ENCODE data around the gene ZP3. TPM values are rescaled to one million over a fixed set of nuclear protein-coding genes. Genes with fewer than 3 reads are reported as not detected.
"Not testable (repeated sequence)": the region's sequence is repeated elsewhere in the genome, so short reads cannot be mapped to it uniquely, and the experiment has no call there.

The ZP3 gene
- total and polyA plus RNA-seq, 2 of the 8 experiments (the other 6 are each of a cell fraction or from before 2014, with no cell fraction given): 1.5 to 2.4 TPM

DNA sequence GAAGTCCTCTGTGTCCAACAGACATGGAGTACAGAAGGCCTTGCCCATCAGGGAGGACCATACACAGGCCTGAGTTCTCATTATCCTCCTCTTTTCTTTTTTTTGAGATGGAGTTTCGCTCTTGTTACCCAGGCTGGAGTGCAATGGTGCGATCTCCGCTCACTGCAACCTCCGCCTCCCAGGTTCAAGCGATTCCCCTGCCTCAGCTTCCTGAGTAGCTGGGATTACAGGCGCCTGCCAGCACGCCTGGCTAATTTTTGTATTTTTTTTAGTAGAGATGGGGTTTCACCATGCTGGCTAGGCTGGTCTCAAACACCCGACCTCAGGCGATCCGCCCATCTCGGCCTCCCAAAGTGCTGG is 29.2 kb upstream of the ZP3 start:
- not testable (repeated sequence) for H2AFZ ChIP-seq (ENCODE audit: low read length); H3K4me3 ChIP-seq (ENCODE audit: extremely low read depth in 1 of 4, insufficient read depth in 2 of 4, low read depth in 3 of 4, low read length in 4 of 4); H2BK12ac ChIP-seq (ENCODE audit: low read depth, low read length); H3K56ac ChIP-seq (replicated peaks; ENCODE audit: insufficient read length, low read depth, low read length); H3K79me2 ChIP-seq (ENCODE audit: control insufficient read depth in 1 of 2, insufficient read depth in 2 of 2, low read length in 2 of 2); H3K27me3 ChIP-seq (replicated peaks in 1 of 4; ENCODE audit: control insufficient read depth in 3 of 4, extremely low read depth in 1 of 4, insufficient read depth in 3 of 4, low read length in 3 of 4); H3K9ac ChIP-seq (replicated peaks in 1 of 4; ENCODE audit: extremely low read depth in 1 of 4, low read depth in 3 of 4, low read length in 3 of 4); H4K91ac ChIP-seq (replicated peaks; ENCODE audit: insufficient read length, low read length); H3K4ac ChIP-seq (replicated peaks; ENCODE audit: insufficient read length, low read depth, low read length); H2BK120ac ChIP-seq (replicated peaks; ENCODE audit: low read depth, low read length); H4K8ac ChIP-seq (ENCODE audit: extremely low read depth, insufficient read depth, low read length); H3K18ac ChIP-seq (ENCODE audit: extremely low read depth, low read length); H3K36me3 ChIP-seq (ENCODE audit: control insufficient read depth in 2 of 4, insufficient read depth in 4 of 4, low read length in 3 of 4); H4K20me1 ChIP-seq (replicated peaks in 1 of 2; ENCODE audit: control insufficient read depth in 1 of 2, insufficient read depth in 2 of 2, low read length in 2 of 2); H3K79me1 ChIP-seq (ENCODE audit: low read depth, low read length); H4K5ac ChIP-seq (ENCODE audit: insufficient read length, low read depth, low read length); H3K23me2 ChIP-seq (ENCODE audit: low read depth, low read length); H2BK5ac ChIP-seq (ENCODE audit: low read depth, low read length); H3K27ac ChIP-seq (ENCODE audit: low read depth, low read length); DNase-seq (ENCODE audit: low read depth in 1 of 2, low spot score in 2 of 2); H3K4me2 ChIP-seq (ENCODE audit: insufficient read depth in 1 of 2, low read depth in 2 of 2, low read length in 2 of 2); H2BK20ac ChIP-seq (ENCODE audit: low read length); H2BK15ac ChIP-seq (ENCODE audit: low read length); H3K9me3 ChIP-seq (ENCODE audit: insufficient read depth in 2 of 2, low read depth in 1 of 2, low read length in 1 of 2); FAIRE-seq; H3K23ac ChIP-seq (ENCODE audit: insufficient read length); H3K14ac ChIP-seq (ENCODE audit: insufficient read length)
- Histone ChIP-seq H3K4me1 (replicated peaks in 1 of 4; ENCODE audit: control insufficient read depth in 3 of 4, insufficient read depth in 4 of 4, low read length in 3 of 4) (peaks cover 8 to 13% (median 9%) of the 10 kb centered on the region in 4 experiments; a peak in 6 of 7 replicates), H2AK5ac (ENCODE audit: low read depth, low read length) (peak overlapping the region; percentile 93; the same call in 1 of the 2 replicates)
- POLR2A ChIA-PET (ENCODE audit: partially characterized antibody): interaction anchor here (1.0 to 2.4 kb wide), 3 partner anchors 8 to 37 kb away, joined by 5 to 8 read pairs (median 6); partner anchors contain the start of genes SSC4D and YWHAG
- 84% methylated on average over 9 of the region's 11 CpGs; no CpG with 5 or more reads in 1 of the 2 experiments for WGBS, 2 experiments (ENCODE audit: extremely low coverage in 1 of 2, insufficient coverage in 1 of 2, insufficient read length in 1 of 2, insufficient replicate concordance in 2 of 2, low coverage in 1 of 2, low lambda C conversion rate in 2 of 2, missing lambda C conversion rate in 1 of 2)
- CTCF ChIA-PET (ENCODE audit: partially characterized antibody): interaction anchor here (1.0 kb wide), 1 partner anchor 10 kb away, joined by 3 read pairs; no protein-coding TSS in a partner anchor
